ENCODE measurements around the gene LNPK.

DNA sequence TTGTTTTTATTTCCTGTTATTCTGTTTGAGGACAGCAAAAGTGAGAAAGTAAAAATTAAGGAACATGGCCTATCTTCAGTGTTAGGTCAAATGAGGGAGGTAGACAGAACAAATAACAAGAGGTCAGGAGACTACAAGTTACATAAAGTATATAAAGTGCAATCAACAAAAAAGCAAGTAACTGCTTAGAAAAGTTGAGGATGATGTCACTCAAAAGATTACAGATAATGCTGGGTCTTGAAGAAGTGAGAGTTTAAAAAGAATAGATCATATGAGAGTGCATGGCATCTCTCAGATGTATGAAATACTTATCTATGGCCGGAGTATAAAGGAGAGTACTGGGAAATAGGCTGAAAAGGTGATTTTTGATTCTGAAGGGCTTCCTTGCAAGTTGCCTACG is 79.9 kb downstream of the LNPK start:
- TF ChIP-seq, protein P1, sequence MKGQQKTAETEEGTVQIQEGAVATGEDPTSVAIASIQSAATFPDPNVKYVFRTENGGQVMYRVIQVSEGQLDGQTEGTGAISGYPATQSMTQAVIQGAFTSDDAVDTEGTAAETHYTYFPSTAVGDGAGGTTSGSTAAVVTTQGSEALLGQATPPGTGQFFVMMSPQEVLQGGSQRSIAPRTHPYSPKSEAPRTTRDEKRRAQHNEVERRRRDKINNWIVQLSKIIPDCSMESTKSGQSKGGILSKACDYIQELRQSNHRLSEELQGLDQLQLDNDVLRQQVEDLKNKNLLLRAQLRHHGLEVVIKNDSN (CRISPR knock-in tag; IDR thresholded peaks at IDR 0.05): no peak
- TF ChIP-seq JUN (CRISPR knock-in tag; IDR thresholded peaks at IDR 0.05) (no peak), FOXK1 (CRISPR knock-in tag; IDR thresholded peaks at IDR 0.05) (no peak), NR2C2 (CRISPR knock-in tag; IDR thresholded peaks at IDR 0.05) (no peak), ESRRA (CRISPR knock-in tag; IDR thresholded peaks at IDR 0.05; ENCODE audit: borderline replicate concordance) (no peak), CREB1 (CRISPR knock-in tag; IDR thresholded peaks at IDR 0.05) (no peak)
- TF ChIP-seq, protein P2, sequence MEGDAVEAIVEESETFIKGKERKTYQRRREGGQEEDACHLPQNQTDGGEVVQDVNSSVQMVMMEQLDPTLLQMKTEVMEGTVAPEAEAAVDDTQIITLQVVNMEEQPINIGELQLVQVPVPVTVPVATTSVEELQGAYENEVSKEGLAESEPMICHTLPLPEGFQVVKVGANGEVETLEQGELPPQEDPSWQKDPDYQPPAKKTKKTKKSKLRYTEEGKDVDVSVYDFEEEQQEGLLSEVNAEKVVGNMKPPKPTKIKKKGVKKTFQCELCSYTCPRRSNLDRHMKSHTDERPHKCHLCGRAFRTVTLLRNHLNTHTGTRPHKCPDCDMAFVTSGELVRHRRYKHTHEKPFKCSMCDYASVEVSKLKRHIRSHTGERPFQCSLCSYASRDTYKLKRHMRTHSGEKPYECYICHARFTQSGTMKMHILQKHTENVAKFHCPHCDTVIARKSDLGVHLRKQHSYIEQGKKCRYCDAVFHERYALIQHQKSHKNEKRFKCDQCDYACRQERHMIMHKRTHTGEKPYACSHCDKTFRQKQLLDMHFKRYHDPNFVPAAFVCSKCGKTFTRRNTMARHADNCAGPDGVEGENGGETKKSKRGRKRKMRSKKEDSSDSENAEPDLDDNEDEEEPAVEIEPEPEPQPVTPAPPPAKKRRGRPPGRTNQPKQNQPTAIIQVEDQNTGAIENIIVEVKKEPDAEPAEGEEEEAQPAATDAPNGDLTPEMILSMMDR (IDR thresholded peaks at IDR 0.05): no peak
- TF ChIP-seq, protein P3, sequence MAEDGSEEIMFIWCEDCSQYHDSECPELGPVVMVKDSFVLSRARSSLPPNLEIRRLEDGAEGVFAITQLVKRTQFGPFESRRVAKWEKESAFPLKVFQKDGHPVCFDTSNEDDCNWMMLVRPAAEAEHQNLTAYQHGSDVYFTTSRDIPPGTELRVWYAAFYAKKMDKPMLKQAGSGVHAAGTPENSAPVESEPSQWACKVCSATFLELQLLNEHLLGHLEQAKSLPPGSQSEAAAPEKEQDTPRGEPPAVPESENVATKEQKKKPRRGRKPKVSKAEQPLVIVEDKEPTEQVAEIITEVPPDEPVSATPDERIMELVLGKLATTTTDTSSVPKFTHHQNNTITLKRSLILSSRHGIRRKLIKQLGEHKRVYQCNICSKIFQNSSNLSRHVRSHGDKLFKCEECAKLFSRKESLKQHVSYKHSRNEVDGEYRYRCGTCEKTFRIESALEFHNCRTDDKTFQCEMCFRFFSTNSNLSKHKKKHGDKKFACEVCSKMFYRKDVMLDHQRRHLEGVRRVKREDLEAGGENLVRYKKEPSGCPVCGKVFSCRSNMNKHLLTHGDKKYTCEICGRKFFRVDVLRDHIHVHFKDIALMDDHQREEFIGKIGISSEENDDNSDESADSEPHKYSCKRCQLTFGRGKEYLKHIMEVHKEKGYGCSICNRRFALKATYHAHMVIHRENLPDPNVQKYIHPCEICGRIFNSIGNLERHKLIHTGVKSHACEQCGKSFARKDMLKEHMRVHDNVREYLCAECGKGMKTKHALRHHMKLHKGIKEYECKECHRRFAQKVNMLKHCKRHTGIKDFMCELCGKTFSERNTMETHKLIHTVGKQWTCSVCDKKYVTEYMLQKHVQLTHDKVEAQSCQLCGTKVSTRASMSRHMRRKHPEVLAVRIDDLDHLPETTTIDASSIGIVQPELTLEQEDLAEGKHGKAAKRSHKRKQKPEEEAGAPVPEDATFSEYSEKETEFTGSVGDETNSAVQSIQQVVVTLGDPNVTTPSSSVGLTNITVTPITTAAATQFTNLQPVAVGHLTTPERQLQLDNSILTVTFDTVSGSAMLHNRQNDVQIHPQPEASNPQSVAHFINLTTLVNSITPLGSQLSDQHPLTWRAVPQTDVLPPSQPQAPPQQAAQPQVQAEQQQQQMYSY (CRISPR knock-in tag; IDR thresholded peaks at IDR 0.05): no peak

Measured in WTC11 (cell line).